Measurements from ENCODE around the gene OR4M1.

GRCh38 chr14:19823765-19824164 lies 50.5 kb downstream of the OR4M1 start:
- TF ChIP-seq CTCF (IDR thresholded peaks at IDR 0.05; ENCODE audit: low read length) (no peak), EZH2 (IDR thresholded peaks at IDR 0.05; ENCODE audit: borderline replicate concordance, low read length) (no peak)
